ENCODE measurements around the gene EFHB. TPM values are rescaled to one million over a fixed set of nuclear protein-coding genes. Genes with fewer than 3 reads are reported as not detected.

Gene EFHB
- total and polyA plus RNA-seq, 8 donors = 0.09 to 2.3 (median 0.28) TPM; not detected in 3

DNA sequence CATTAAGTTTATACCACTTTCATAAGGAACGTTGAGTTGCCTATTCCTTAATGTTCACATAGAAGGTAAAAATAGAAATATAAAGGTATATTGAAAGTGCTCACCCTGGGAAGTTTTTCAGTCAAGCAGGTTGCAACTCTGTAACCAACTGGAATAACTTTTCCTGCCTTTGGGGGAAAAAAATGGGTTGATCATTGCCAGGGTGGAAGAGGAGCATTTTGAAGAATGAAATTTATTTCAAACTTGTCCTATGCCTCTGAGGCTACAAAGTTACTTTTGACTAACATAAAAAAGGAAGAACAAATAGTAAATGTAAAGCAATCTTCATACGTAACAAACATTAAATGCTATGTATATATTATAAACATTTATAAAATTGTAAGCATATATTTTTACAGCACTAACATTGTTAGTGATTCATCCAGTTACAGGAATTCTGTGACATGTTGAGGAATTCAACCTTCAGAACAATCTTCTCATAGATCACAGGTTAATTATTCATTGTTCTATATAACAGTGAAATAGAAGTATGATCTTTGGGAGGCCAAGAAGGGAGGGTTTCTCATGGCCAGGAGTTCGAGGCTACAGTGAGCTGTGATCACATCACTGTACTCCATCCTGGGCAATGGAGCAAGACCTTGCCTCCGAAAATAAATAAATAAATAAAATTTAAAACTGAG, 13.5 kb downstream of the EFHB start:
- ATAC-seq (no peak), DNase-seq (no peak), FAIRE-seq (no peak)
- Histone ChIP-seq H3K9me3 (no peaks in the 10 kb centered on the region), H3K36me3 (no peaks in the 10 kb centered on the region), H3K4me3 (no peak overlapping the region), H3K27me3 (no peaks in the 10 kb centered on the region), H3K4me1 (no peaks in the 10 kb centered on the region), H3K27ac (no peak overlapping the region)
- 59 to 60% methylated on average over 4 of the region's 4 CpGs for WGBS, 2 donors
- TF ChIP-seq, protein P1, sequence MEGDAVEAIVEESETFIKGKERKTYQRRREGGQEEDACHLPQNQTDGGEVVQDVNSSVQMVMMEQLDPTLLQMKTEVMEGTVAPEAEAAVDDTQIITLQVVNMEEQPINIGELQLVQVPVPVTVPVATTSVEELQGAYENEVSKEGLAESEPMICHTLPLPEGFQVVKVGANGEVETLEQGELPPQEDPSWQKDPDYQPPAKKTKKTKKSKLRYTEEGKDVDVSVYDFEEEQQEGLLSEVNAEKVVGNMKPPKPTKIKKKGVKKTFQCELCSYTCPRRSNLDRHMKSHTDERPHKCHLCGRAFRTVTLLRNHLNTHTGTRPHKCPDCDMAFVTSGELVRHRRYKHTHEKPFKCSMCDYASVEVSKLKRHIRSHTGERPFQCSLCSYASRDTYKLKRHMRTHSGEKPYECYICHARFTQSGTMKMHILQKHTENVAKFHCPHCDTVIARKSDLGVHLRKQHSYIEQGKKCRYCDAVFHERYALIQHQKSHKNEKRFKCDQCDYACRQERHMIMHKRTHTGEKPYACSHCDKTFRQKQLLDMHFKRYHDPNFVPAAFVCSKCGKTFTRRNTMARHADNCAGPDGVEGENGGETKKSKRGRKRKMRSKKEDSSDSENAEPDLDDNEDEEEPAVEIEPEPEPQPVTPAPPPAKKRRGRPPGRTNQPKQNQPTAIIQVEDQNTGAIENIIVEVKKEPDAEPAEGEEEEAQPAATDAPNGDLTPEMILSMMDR (IDR thresholded peaks at IDR 0.05) = no peak
- intact Hi-C loops (cut with DNase I) = no loop called here

DNA sequence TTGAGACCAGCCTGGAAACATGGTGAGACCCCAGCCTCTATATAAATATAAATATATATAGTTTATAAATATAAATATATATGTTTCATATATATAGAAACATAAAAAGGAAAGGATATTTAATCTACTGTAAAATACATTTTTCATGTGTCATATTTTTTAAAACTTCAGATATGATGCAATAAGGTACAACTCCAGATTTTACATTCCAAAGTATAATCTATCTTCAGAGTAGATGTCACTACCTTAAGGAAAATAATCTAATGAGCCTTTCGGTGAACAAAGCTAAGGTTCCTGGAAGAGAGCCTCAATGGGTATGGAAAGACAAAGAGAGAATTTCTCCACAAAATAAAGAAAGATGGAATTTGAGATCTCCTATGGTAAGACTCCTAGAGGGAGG, 16.9 kb downstream of the EFHB start:
- DNase-seq (no peak), FAIRE-seq (no peak), ATAC-seq (no peak)
- Histone ChIP-seq H3K36me3 (no peaks in the 10 kb centered on the region), H3K27me3 (no peaks in the 10 kb centered on the region), H3K27ac (no peak overlapping the region), H3K4me1 (no peaks in the 10 kb centered on the region), H3K4me3 (no peak overlapping the region), H3K9me3 (no peaks in the 10 kb centered on the region)
- TF ChIP-seq, protein P1 (IDR thresholded peaks at IDR 0.05) = no peak
- intact Hi-C loops (cut with DNase I) = no loop called here
- 91 to 93% methylated on average over 1 of the region's 1 CpG for WGBS, 2 donors

DNA sequence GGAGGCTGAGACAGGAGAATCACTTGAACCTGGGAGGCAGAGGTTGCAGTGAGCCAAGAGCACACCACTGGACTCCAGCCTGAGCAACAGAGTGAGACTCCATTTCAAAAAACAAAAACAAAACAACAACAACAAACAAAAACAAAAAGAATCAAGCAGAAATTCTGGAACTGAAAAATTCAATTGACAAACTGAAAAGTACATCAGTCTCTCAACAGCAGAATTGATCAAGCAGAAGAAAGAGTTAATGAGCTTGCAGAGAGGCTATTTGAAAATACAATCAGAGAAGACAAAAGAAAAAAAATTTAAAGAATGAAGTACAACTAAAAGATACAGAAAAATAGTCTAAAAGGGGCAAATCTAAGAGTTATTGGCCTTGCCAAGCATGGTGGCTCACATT, 22.6 kb downstream of the EFHB start:
- H3K4me3 ChIP-seq = no peak overlapping the region
- TF ChIP-seq, protein P1 (IDR thresholded peaks at IDR 0.05) = no peak
- no peak for FAIRE-seq
- H3K36me3 ChIP-seq = no peaks in the 10 kb centered on the region
- H3K4me1 ChIP-seq = no peaks in the 10 kb centered on the region
- intact Hi-C loops (cut with DNase I) = no loop called here
- H3K9me3 ChIP-seq = no peaks in the 10 kb centered on the region
- ATAC-seq = no peak
- no peaks in the 10 kb centered on the region for H3K27me3 ChIP-seq
- H3K27ac ChIP-seq = no peak overlapping the region
- no peak for DNase-seq

DNA sequence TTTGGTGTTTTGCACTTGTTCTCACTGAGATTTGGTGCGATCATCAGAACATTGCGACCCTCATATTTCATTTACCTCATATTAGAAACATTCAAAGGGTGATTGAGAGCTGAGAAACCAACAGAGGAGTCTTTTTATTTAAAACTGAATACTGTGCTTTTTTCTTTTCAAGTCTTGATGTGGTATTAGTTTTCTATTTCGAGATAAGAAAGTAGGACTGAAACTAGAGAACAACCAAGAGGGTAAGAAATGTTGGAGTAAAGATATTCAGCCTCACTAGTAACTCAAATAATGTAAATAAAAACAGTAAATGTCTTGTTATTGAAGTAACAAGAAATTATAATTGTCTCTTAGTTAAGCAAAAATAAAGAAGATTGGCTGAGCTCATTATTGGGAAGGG, 26.5 kb downstream of the EFHB start:
- H3K4me3 ChIP-seq = no peak overlapping the region
- no peaks in the 10 kb centered on the region for H3K36me3 ChIP-seq
- no peaks in the 10 kb centered on the region for H3K4me1 ChIP-seq
- ATAC-seq = no peak
- H3K27me3 ChIP-seq = no peaks in the 10 kb centered on the region
- H3K9me3 ChIP-seq = no peaks in the 10 kb centered on the region
- 85 to 89% methylated on average over 3 of the region's 3 CpGs for WGBS, 2 donors
- FAIRE-seq = no peak
- no peak for DNase-seq
- H3K27ac ChIP-seq = no peak overlapping the region
- TF ChIP-seq, protein P1 (IDR thresholded peaks at IDR 0.05) = no peak
- intact Hi-C loops (cut with DNase I) = no loop called here

DNA sequence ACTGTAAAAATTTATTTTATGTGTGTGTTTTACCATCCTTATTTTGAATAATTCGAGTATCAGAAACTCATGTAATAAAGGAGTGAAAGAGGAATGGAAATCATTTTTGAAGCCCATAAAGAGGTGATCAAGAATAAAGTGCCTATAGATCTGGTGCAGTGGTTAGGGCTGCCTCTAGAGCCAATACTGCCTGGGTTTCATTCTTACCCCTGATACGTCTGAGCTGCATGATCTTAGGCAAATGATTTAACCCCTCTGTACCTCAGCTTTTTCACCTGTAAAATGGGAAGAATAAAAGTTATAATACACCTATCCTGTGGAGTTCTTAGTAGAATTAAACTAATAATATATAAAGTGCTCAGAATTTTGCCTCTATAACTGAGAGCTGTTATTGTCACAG, 30.4 kb downstream of the EFHB start:
- TF ChIP-seq, protein P1 (IDR thresholded peaks at IDR 0.05) = no peak
- Histone ChIP-seq H3K4me3 (no peak overlapping the region), H3K27me3 (no peaks in the 10 kb centered on the region), H3K9me3 (no peaks in the 10 kb centered on the region), H3K4me1 (peaks cover 11 to 14% (median 14%) of the 10 kb centered on the region in 3 donors), H3K36me3 (no peaks in the 10 kb centered on the region), H3K27ac (no peak overlapping the region)
- DNase-seq (no peak), FAIRE-seq (no peak), ATAC-seq (no peak)
- WGBS, 2 donors = 63 to 73% methylated on average over 2 of the region's 2 CpGs
- intact Hi-C loops (cut with DNase I) = no loop called here
